GM19455 (cell line): ENCODE data around the gene GHR.
"Not testable (repeated sequence)": the region's sequence is repeated elsewhere in the genome, so short reads cannot be mapped to it uniquely, and the experiment has no call there.

ENCODE experiments used
- ATAC-seq: cut with Tn5 transposase; IDR thresholded peaks from one replicate; pipeline ENCODE4 v1.9.1; 2021; ENCODE audit not compliant: unreplicated experiment

Gene GHR

GRCh38 chr5:42638972-42639371, 215.7 kb downstream of the GHR start:
- ATAC-seq: no peak

- no peak for ATAC-seq
Observed at GRCh38 chr5:42640835-42641234, 217.6 kb downstream of the GHR start.

DNA sequence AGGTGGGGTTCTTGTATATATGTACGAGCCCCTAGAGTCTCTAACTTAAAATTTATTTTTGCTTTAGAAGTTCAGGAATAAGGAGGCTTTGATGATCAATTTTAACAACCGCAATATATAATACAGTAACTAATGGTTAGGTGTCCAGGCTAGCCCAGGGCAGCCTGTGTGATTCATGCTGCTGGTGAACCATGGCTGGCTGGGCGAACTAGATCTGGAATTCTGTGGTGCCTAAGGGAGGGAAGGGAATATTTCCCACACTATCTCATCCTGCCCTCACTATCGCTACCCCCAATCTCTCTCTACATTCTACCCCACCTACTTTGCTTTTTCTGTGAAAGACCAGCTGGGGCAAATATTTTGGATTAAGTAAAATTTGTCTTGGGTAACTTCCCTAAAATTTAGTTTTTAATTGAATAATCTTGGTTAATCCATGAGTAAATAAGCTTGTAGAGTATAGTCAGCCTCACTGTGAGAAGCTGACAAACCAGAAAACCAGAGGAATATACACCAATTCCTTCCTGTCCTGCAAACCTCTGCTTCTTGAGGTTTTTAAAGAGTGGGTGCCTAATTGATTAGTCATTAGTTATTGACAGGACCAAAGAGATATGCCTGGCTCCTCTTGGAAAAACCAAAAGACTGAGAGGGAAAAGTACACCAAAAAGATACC, 218.2 kb downstream of the GHR start:
- ATAC-seq: no peak

DNA sequence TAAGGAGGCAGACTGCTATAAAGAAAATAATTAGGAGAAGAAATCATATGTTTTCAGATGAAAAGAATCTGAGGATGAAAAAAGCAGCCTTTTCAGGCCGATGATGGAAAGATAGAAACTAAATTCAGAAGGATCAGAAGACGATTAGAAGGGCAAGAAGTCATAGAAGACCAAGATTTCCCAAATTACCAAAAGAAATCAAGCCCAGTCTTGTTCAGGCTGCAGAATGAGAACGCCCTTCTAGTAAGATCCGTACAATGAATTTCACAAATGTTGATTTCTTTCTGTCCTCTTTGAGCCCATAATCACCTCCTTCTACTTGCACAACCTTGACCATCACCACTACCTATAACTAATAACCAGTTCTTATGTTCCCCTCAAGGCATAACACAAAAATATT, 218.8 kb downstream of the GHR start:
- ATAC-seq: no peak

DNA sequence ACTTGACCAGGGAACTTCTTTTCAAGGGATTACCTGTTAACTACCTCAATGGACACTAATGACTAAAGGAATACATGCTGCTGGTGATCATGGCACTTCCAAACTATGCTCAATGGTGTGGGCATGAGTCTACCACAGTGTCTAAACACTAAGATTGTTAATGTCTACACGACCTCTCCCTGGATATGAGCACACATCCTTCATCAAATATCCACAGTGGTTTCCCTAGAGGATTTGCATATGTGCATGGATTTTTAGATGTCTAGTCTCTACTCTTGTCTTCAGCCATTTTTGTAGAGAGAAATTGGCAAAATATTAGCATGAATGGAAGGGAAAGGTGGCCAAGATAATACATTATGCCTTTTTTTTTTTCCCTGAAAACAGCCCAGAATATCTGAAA, 220.1 kb downstream of the GHR start:
- ATAC-seq: no peak

GRCh38 chr5:42645138-42645537, 221.9 kb downstream of the GHR start:
- no peak for ATAC-seq

DNA sequence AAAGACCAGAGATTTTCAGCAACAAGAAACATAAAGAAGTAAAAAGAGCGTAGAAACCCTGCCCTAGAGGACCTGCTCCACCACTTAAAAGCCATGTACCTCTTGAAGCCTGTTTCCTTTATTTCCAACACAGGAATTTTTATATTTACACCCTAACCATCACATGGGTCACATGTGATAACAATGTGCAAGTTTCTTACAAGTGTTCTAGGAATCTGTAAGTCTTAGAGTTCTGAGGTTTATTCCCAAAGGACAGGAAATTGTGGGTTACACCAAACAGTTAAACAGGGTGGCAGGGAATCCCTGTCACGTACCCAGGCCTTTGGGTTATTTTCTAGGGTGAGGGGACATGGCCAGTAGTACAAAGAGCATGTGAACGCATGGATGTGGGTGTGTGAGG, 224.8 kb downstream of the GHR start:
- no peak for ATAC-seq

- no peak for ATAC-seq
Observed at GRCh38 chr5:42648915-42649314, 225.7 kb downstream of the GHR start.

DNA sequence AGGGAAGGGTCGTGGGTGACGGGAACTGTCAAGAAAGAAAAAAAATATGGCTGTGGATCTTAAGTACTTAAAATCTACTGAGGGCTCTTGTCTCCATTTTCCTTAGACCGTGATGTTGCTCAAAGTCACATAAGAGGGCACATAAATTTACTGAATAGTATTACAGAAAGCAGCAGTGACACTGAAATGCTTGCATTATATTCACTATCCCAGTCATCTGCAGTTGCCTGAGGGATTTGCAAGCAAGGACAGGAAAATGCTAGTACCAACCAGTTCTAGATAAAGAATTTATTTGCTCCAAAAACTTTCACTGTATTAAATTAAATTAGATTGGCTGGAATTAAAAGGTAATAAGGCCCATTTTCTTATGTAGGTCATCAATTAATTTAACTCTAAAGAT, 226.8 kb downstream of the GHR start:
- ATAC-seq: no peak

DNA sequence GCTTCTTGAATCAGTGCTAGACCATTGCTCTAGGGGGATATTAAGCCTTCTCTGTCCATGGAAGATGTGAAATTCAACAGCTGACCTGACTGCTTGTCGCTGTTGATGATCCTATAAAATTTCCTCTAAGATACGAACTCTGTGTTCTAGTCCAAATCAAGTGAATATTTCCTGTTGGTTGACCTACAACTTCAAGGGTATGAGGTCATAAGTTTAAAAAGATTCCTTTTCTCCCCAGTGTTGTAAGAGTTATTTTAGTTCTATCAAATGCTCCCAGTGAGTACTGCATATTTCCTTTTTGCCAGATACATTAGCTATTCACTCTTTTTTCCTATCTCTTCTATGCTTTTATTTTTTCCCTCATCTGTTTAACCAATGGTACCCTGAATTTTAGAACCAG, 230.5 kb downstream of the GHR start:
- ATAC-seq: no peak

GRCh38 chr5:42654645-42655044, 231.4 kb downstream of the GHR start:
- no peak for ATAC-seq

GRCh38 chr5:42655982-42656650, 232.9 kb downstream of the GHR start:
- no peak for ATAC-seq

DNA sequence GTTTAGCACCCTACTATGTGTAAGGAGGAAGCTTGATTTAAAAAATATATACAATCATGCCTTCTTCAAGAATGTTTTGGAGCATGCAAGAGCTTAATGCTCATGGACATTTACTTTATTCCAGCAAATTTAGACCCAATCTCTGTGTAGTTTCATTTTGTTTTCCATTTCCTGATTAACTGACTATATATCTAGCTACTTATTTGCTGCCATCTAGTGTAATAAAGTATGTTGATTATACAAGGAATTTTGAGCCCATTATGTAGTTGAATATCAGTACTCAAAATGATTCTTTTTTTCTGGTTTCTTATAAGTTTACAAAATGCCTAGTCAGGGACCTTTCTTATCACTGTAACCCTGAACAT, 233.4 kb downstream of the GHR start:
- no peak for ATAC-seq

- ATAC-seq: not testable (repeated sequence)
Observed at GRCh38 chr5:42659869-42660268, 236.6 kb downstream of the GHR start.

- ATAC-seq: no peak
Observed at GRCh38 chr5:42665857-42666256, 242.6 kb downstream of the GHR start.

DNA sequence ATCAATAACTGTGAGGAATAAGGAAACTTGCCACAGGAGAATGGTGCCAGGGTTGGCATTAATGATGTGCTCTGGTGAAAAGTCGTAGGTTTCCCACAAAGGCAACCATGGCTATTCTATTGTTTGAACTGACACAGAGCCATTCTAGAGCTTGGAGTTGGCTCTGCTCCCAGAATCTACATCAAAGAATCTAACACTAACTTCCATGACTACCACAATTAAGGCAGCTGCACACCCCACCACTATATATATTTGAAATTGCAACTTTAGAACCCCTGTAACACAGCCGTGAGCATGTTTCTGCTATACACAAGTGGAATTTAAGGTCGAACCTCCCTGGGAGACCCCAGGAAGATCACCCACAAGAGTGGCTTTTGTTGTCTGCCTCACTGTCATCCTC, 243.6 kb downstream of the GHR start:
- no peak for ATAC-seq

- no peak for ATAC-seq
Observed at GRCh38 chr5:42668254-42668653, 245.0 kb downstream of the GHR start.

GRCh38 chr5:42672925-42673324, 249.7 kb downstream of the GHR start:
- no peak for ATAC-seq

GRCh38 chr5:42675602-42676001, 252.4 kb downstream of the GHR start:
- no peak for ATAC-seq

DNA sequence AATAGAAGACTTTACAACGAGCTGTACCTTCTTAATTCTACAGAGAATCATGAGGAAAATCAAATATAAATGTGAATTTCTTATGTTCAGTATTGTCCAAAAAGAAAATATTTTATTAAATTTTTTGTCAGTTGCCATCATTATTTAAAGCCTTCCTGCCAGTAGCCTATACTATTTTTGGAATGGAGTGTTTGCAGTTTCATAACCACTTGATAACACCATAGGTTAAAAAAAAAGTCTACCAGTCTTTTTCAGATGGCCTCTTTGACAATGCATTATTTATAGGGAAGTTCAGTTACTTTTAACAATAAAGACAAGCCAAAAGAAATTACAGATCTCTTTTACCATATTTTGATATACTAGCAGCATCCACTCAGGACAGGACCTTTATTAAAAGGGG, 253.1 kb downstream of the GHR start:
- no peak for ATAC-seq

DNA sequence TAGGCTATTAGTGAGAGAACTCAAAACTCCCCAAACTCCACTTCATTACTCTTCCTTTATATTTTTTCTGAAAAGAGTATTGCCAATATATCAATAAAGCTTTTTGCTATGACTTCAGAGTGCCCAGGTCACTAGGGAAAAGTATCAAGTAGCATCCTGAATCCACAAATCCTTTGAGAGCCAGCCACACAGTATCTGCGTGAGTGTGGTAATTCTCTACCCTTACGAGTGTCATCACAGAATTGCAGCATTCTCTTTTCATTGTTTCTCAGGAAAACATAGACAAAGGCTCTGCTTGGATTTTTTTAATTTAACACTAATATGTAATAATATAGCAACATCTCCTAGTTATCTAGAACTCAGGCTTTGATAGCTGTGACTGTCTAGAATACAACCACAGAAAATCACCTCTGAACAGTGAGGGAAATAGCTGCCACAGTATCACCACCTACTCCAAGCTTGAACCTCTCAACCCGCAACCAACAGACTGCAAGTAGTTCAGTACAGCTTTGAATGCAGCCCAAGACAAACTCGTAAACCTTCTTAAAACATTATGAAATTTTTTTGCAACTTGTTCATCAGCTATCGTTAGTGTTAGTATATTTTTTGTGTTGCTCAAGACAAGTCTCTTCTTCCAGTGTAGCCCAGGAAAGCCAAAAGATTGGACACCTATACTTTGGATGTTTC, 254.1 kb downstream of the GHR start:
- ATAC-seq: no peak

GRCh38 chr5:42680046-42680445, 256.8 kb downstream of the GHR start:
- no peak for ATAC-seq
